HG03280 (cell line): ENCODE measurements around the gene TBC1D5.
"Not testable (repeated sequence)": the region's sequence is repeated elsewhere in the genome, so short reads cannot be mapped to it uniquely, and the experiment has no call there.

Source experiments
- ATAC-seq: cut with Tn5 transposase; IDR thresholded peaks from one replicate; pipeline ENCODE4 v1.9.1; 2021; ENCODE audit warnings: mild to moderate bottlenecking, moderate library complexity; ENCODE audit not compliant: unreplicated experiment

TBC1D5 gene

GRCh38 chr3:17151598-17152373 is 590.6 kb downstream of the TBC1D5 start:
- ATAC-seq: peak; percentile 95

- no peak for ATAC-seq
These were observed 593.4 kb downstream of the TBC1D5 start for GRCh38 chr3:17149076-17149475.

- no peak for ATAC-seq
These were observed 597.8 kb downstream of the TBC1D5 start for GRCh38 chr3:17144665-17144993.

GRCh38 chr3:17143893-17144664 is 598.4 kb downstream of the TBC1D5 start:
- ATAC-seq: no peak

- ATAC-seq: no peak
These were observed 599.9 kb downstream of the TBC1D5 start for GRCh38 chr3:17142516-17142915.

GRCh38 chr3:17141699-17142098 is 600.7 kb downstream of the TBC1D5 start:
- no peak for ATAC-seq

GRCh38 chr3:17140670-17141505 is 601.5 kb downstream of the TBC1D5 start:
- ATAC-seq: no peak

GRCh38 chr3:17138246-17139039 is 604.0 kb downstream of the TBC1D5 start:
- no peak for ATAC-seq

GRCh38 chr3:17137321-17137826 is 605.1 kb downstream of the TBC1D5 start:
- ATAC-seq: no peak

GRCh38 chr3:17136136-17136721 is 606.2 kb downstream of the TBC1D5 start:
- ATAC-seq: no peak

- no peak for ATAC-seq
These were observed 606.7 kb downstream of the TBC1D5 start for GRCh38 chr3:17135696-17136095.

- no peak for ATAC-seq
These were observed 608.5 kb downstream of the TBC1D5 start for GRCh38 chr3:17133632-17134545.

- ATAC-seq: no peak
These were observed 609.9 kb downstream of the TBC1D5 start for GRCh38 chr3:17132286-17133115.

- no peak for ATAC-seq
These were observed 611.5 kb downstream of the TBC1D5 start for GRCh38 chr3:17130956-17131355.

- no peak for ATAC-seq
These were observed 612.9 kb downstream of the TBC1D5 start for GRCh38 chr3:17129556-17129955.

GRCh38 chr3:17128671-17129070 is 613.8 kb downstream of the TBC1D5 start:
- not testable (repeated sequence) for ATAC-seq

GRCh38 chr3:17125738-17126442 is 616.5 kb downstream of the TBC1D5 start:
- ATAC-seq: no peak

GRCh38 chr3:17122758-17123157 is 619.7 kb downstream of the TBC1D5 start:
- ATAC-seq: no peak
